ENCODE data around the gene ZC2HC1C. TPM values are rescaled to one million over a fixed set of nuclear protein-coding genes. Genes with fewer than 3 reads are reported as not detected.

The ZC2HC1C gene
- total and polyA plus RNA-seq, 9 of the 15 experiments (the other 6 are each of a cell fraction or from before 2014, with no cell fraction given), result 6.3 to 9.2 (median 7.7) TPM

DNA sequence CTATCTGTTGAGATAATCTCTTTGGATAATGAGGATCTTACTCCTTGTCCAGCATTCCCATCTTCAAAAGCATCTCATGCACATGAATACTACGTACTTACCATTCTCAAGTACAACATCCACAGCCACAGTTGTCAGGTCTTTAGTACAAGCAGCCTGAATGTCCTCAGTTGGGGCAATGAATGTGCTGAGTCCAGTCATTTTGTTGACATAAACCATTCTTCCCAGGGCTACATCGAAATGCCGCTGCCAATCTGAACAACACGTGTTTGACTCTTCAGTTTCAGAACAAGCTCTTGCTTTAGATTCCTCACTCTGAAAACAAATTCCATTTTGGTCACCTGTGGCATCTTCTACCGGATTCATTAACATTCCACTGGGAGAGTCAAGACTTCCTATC is 23.2 kb upstream of the ZC2HC1C start:
- no peak overlapping the region for H3K4me3 ChIP-seq
- FAIRE-seq, result no peak
- peaks cover 6 to 19% of the 10 kb centered on the region in 2 experiments; a peak in 4 of 5 replicates for H3K4me1 ChIP-seq (replicated peaks in 1 of 2; ENCODE audit: control insufficient read depth in 2 of 2, insufficient read depth in 2 of 2, low read length in 2 of 2)
- H3K27me3 ChIP-seq (ENCODE audit: control insufficient read depth in 2 of 2, insufficient read depth in 2 of 2, low read length in 2 of 2), result no peaks in the 10 kb centered on the region
- H3K4me2 ChIP-seq (ENCODE audit: insufficient read depth, low read length), result no peak overlapping the region
- in situ Hi-C loops (cut with MboI) (no loop called here), intact Hi-C loops (cut with micrococcal nuclease) (no loop called here)
- no peak for ATAC-seq
- H4K20me1 ChIP-seq (replicated peaks; ENCODE audit: control insufficient read depth, insufficient read depth, low read length), result no peaks in the 10 kb centered on the region
- no peaks in the 10 kb centered on the region for H3K9me3 ChIP-seq (replicated peaks; ENCODE audit: control insufficient read depth, insufficient read depth, low read depth, low read length)
- no peak overlapping the region for H3K9ac ChIP-seq (ENCODE audit: insufficient read depth in 1 of 2, low read depth in 2 of 2, low read length in 2 of 2)
- H3K9me1 ChIP-seq (ENCODE audit: control insufficient read depth, insufficient read depth, low read length), result no peaks in the 10 kb centered on the region
- peaks cover 24% of the 10 kb centered on the region; the same call in 2 of the 3 replicates for H3K36me3 ChIP-seq (ENCODE audit: control insufficient read depth, insufficient read depth, low read length)
- peak; percentile 50 for TF ChIP-seq ZNF316 (IDR thresholded peaks at IDR 0.05)
- 0 out of 2 replicates have a peak, but pooled peaks have one; percentile 17 for TF ChIP-seq C11orf30 (IDR thresholded peaks at IDR 0.05; ENCODE audit: low read depth)
- no peak for TF ChIP-seq ZNF586 (CRISPR knock-in tag; conservative IDR thresholded peaks at IDR 0.05)
- POLR2A ChIA-PET, result no interaction called here
- H2AFZ ChIP-seq (ENCODE audit: low read depth, low read length), result no peak overlapping the region
- no peak overlapping the region for H3K27ac ChIP-seq (ENCODE audit: extremely low read depth, low read depth, low read length)
- 82% methylated on average over 5 of the region's 5 CpGs for WGBS (ENCODE audit: insufficient coverage, low coverage, missing lambda C conversion rate)
- DNase-seq (ENCODE audit: extremely low read depth in 1 of 4, low spot score in 3 of 4), result no peak
- peaks cover 32% of the 10 kb centered on the region for H3K79me2 ChIP-seq (ENCODE audit: control insufficient read depth, insufficient read depth, low read length)
- CTCF ChIA-PET (ENCODE audit: low intra/inter-chr PET ratio), result no interaction called here
- BruUV-seq (replicated peaks), result no TSS peak

DNA sequence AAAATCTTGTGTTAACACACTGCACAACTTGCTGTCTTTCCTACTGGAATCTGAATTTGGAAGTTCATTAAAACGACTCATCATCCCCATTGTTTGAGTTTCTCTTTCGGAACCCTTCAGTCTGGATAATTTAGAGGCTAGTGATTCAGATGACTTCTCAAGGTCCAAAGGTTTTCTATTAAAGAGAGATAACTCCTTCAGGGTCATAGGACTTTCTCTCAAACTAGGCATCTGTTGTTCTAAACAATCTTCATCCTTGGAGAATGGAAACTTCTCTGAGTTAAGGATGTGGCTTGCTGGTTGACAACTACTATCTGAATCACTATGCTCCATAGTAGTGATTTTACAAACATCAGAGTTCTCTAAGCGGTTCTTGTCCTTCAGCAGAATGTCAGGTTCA is 22.5 kb upstream of the ZC2HC1C start:
- Histone ChIP-seq H3K4me3 (no peak overlapping the region), H3K9me1 (ENCODE audit: control insufficient read depth, insufficient read depth, low read length) (no peaks in the 10 kb centered on the region), H4K20me1 (replicated peaks; ENCODE audit: control insufficient read depth, insufficient read depth, low read length) (no peaks in the 10 kb centered on the region), H3K36me3 (ENCODE audit: control insufficient read depth, insufficient read depth, low read length) (peaks cover 19% of the 10 kb centered on the region; the same call in 2 of the 3 replicates), H3K9me3 (replicated peaks; ENCODE audit: control insufficient read depth, insufficient read depth, low read depth, low read length) (no peaks in the 10 kb centered on the region), H3K27me3 (ENCODE audit: control insufficient read depth in 2 of 2, insufficient read depth in 2 of 2, low read length in 2 of 2) (no peaks in the 10 kb centered on the region), H3K79me2 (ENCODE audit: control insufficient read depth, insufficient read depth, low read length) (peaks cover 33% of the 10 kb centered on the region), H3K4me2 (ENCODE audit: insufficient read depth, low read length) (no peak overlapping the region), H3K27ac (ENCODE audit: extremely low read depth, low read depth, low read length) (no peak overlapping the region), H2AFZ (ENCODE audit: low read depth, low read length) (no peak overlapping the region), H3K9ac (ENCODE audit: insufficient read depth in 1 of 2, low read depth in 2 of 2, low read length in 2 of 2) (no peak overlapping the region), H3K4me1 (replicated peaks in 1 of 2; ENCODE audit: control insufficient read depth in 2 of 2, insufficient read depth in 2 of 2, low read length in 2 of 2) (peaks cover 9 to 15% of the 10 kb centered on the region in 2 experiments; a peak in 4 of 5 replicates)
- DNase-seq (ENCODE audit: extremely low read depth in 1 of 4, low spot score in 3 of 4) (no peak), FAIRE-seq (no peak), ATAC-seq (no peak)
- no peak for TF ChIP-seq NFE2L1 (tag; IDR thresholded peaks at IDR 0.05; ENCODE audit: borderline replicate concordance, low read depth)
- no peak for TF ChIP-seq ZNF143 (CRISPR knock-in tag; IDR thresholded peaks at IDR 0.05)
- no peak for TF ChIP-seq POLR2H (tag; IDR thresholded peaks at IDR 0.05; ENCODE audit: low read depth)
- TF ChIP-seq RBM15 (IDR thresholded peaks at IDR 0.05; ENCODE audit: insufficient read depth, low read length), result no peak
- no peak for TF ChIP-seq GABPB2 (CRISPR knock-in tag; conservative IDR thresholded peaks at IDR 0.05)
- TF ChIP-seq BRD9 (IDR thresholded peaks at IDR 0.05; ENCODE audit: low read depth, partially characterized antibody), result no peak
- no peak for TF ChIP-seq ILF3 (IDR thresholded peaks at IDR 0.05; ENCODE audit: borderline replicate concordance)
- no peak for TF ChIP-seq HLTF (IDR thresholded peaks at IDR 0.05)
- TF ChIP-seq ZNF57 (CRISPR knock-in tag; IDR thresholded peaks at IDR 0.05), result no peak
- TF ChIP-seq KLF1 (tag; IDR thresholded peaks at IDR 0.05), result no peak
- no peak for TF ChIP-seq RFX5 (IDR thresholded peaks at IDR 0.05; ENCODE audit: low read depth, low read length)
- TF ChIP-seq TRIM24 (IDR thresholded peaks at IDR 0.05), result no peak
- TF ChIP-seq BACH1 (tag; IDR thresholded peaks at IDR 0.05), result no peak
- no peak for TF ChIP-seq ETV6 (IDR thresholded peaks at IDR 0.05; ENCODE audit: borderline replicate concordance in 1 of 2, low read depth in 2 of 2, low read length in 1 of 2)
- TF ChIP-seq ETV6 (CRISPR knock-in tag; IDR thresholded peaks at IDR 0.05; ENCODE audit: borderline replicate concordance), result no peak
- no peak for TF ChIP-seq MCM5 (IDR thresholded peaks at IDR 0.05; ENCODE audit: low read depth)
- no peak for TF ChIP-seq MXI1 (IDR thresholded peaks at IDR 0.05; ENCODE audit: low read depth, low read length)
- TF ChIP-seq RBM22 (IDR thresholded peaks at IDR 0.05; ENCODE audit: low read depth, low read length, poor library complexity, severe bottlenecking), result no peak
- TF ChIP-seq FOSL1 (tag; conservative IDR thresholded peaks at IDR 0.05), result no peak
- WGBS (ENCODE audit: insufficient coverage, low coverage, missing lambda C conversion rate), result 45% methylated on average over 3 of the region's 3 CpGs
- ChIA-PET POLR2A (no interaction called here), CTCF (ENCODE audit: low intra/inter-chr PET ratio) (no interaction called here)
- in situ Hi-C loops (cut with MboI), result no loop called here
- BruUV-seq (replicated peaks), result no TSS peak
- intact Hi-C loops (cut with micrococcal nuclease), result no loop called here

All from K562 (cell line).